Stomach (tissue), 4 donors: ENCODE results near the gene NEK4.
"Not testable (repeated sequence)": the region's sequence is repeated elsewhere in the genome, so short reads cannot be mapped to it uniquely, and the experiment has no call there.

Experiments
- EP300 ChIP-seq: sonication (generic); formaldehyde crosslinking; IDR thresholded peaks from one replicate; pipeline ENCODE4 v1.6.1; 2017; ENCODE audit warnings: antibody characterized with exemption
- POLR2A ChIP-seq, 4 donors: fragments of 450-650 bp; IDR thresholded peaks; one replicate each; pipeline ENCODE4 v1.6.1; 2016; ENCODE audit warnings: antibody characterized with exemption in 4 of 4, control low read depth in 2 of 4, mild to moderate bottlenecking in 1 of 4, moderate library complexity in 1 of 4
- POLR2AphosphoS5 ChIP-seq, 3 donors: sonication (generic); formaldehyde crosslinking; IDR thresholded peaks; one replicate each; pipeline ENCODE4 v1.6.1; 2016; ENCODE audit warnings: antibody characterized with exemption in 3 of 3
- TF ChIP-seq, protein P1 (sequence below), 7 experiments: fragments of 450-650 bp in 4 of 7; fragments of 200-600 bp in 3 of 7; sonication (generic) in 3 of 7; IDR thresholded peaks; one replicate each; pipeline ENCODE4 v1.5.1; 2016 to 2019; ENCODE audit warnings: antibody characterized with exemption in 7 of 7, control low read depth in 2 of 7, mild to moderate bottlenecking in 1 of 7

DNA sequence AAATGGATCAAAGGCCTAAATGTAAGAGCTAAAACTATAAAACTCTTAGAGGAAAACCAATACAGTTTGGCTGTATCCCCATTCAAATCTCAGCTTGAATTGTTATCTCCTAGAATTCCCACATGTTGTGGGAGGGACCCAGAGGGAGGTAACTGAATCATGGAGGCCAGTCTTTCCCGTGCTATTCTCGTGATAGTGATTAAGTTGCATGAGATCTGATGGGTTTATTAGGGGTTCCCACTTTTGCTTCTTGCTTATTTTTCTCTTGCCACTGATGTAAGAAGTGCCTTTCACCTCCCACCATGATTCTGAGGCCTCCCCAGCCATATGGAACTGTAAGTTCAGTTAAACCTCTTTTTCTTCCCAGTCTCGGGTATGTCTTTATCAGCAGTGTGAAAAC, 94.5 kb downstream of the NEK4 start:
- TF ChIP-seq, protein P1, sequence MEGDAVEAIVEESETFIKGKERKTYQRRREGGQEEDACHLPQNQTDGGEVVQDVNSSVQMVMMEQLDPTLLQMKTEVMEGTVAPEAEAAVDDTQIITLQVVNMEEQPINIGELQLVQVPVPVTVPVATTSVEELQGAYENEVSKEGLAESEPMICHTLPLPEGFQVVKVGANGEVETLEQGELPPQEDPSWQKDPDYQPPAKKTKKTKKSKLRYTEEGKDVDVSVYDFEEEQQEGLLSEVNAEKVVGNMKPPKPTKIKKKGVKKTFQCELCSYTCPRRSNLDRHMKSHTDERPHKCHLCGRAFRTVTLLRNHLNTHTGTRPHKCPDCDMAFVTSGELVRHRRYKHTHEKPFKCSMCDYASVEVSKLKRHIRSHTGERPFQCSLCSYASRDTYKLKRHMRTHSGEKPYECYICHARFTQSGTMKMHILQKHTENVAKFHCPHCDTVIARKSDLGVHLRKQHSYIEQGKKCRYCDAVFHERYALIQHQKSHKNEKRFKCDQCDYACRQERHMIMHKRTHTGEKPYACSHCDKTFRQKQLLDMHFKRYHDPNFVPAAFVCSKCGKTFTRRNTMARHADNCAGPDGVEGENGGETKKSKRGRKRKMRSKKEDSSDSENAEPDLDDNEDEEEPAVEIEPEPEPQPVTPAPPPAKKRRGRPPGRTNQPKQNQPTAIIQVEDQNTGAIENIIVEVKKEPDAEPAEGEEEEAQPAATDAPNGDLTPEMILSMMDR (IDR thresholded peaks at IDR 0.05): not testable (repeated sequence)
- not testable (repeated sequence) for TF ChIP-seq POLR2A (IDR thresholded peaks at IDR 0.05); EP300; POLR2AphosphoS5 (IDR thresholded peaks at IDR 0.05)
